Measurements from ENCODE around the gene EPHA4. TPM values are rescaled to one million over a fixed set of nuclear protein-coding genes. Genes with fewer than 3 reads are reported as not detected.

Gene EPHA4
- total RNA-seq, 1 donor from 2014 or later = 9.0 TPM

DNA sequence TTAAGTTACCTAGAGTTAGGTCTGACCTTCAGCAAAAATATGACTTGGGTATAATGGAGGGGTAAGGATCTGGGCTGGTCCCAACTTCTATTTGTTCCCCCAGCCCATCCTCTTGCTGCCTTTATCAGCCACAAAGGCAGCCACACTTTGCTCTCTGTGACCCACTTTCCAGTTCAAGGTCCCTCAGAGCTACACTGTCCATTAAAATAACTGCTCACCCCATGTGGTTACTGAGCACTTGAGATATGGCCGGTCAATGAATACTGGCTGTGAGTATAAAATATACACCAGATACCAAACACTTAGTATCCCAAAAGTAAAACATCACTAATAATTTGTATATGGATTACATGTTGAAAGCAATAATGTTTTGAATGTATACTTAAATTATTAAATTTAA lies 67.2 kb downstream of the EPHA4 start:
- no peak for DNase-seq (ENCODE audit: low spot score)

DNA sequence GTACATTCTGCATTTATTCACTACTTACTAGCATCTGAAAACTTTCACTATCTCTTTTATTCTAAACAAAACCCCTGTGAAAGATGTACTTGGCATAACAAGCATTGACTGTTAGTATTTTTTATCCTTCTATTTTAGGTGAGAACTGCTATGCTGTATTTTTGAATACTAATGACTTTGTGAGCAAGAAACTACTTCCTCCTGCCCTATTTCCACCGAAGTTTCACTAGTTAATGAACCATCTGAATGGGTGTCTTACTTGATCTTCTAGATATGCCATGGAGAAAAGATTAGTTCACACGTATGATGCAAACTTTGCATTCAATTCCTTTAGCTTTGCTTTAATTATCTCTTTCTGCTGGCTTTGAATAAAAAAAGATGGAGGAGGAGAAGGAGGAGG lies 68.1 kb downstream of the EPHA4 start:
- no peak for DNase-seq (ENCODE audit: low spot score)

DNA sequence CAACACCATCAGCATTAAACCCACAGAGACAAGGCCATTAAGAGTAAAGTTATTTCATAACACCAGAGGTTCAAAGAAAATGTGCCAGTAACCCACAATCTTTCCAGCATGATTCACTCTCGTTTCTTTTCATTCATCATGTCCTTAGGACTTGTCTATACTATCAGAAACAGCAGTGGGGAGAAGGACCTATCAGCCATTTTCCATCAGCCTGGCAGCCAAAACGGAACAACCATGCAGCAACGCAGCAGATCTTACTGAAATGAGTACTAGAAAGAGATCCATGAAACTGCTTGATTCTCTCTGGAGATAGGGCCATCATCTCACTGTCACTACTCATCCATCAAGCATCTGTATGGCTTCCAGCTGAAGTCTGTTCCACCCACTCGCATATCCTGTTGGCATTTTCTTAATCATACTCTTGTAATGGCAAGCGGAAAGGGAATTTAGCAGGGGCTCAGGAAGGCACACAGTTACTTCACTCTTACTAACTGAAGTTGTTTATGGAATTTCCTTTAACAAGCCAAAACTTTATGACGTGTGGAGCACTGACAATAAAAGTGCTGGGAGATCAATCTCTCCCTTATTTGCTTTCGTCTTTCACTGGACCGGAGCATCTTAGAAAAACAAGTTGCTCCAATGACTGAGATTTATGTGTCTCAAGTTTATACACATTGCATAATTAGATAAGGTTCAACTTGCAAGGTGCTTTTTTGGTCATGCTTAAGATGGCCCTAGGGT lies 69.7 kb downstream of the EPHA4 start:
- no peak for DNase-seq (ENCODE audit: low spot score)

DNA sequence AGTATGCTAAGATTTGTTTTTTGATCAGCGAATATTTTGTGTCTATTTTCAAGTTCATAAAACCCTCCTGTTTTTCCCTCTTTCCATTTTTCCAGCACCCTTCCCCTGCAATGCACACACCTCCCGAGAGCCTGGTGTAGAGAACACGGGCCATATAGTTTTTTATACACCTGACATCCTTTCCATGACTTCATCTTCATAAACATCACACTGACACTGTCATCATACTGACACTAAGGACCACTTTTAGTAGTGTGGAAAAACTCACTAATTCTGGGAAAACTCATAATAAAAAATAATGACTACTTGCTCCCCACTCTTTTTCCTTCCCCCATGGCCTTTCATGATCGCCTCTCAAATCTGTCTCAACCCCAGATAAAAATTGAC lies 70.2 kb downstream of the EPHA4 start:
- DNase-seq (ENCODE audit: low spot score) = no peak

DNA sequence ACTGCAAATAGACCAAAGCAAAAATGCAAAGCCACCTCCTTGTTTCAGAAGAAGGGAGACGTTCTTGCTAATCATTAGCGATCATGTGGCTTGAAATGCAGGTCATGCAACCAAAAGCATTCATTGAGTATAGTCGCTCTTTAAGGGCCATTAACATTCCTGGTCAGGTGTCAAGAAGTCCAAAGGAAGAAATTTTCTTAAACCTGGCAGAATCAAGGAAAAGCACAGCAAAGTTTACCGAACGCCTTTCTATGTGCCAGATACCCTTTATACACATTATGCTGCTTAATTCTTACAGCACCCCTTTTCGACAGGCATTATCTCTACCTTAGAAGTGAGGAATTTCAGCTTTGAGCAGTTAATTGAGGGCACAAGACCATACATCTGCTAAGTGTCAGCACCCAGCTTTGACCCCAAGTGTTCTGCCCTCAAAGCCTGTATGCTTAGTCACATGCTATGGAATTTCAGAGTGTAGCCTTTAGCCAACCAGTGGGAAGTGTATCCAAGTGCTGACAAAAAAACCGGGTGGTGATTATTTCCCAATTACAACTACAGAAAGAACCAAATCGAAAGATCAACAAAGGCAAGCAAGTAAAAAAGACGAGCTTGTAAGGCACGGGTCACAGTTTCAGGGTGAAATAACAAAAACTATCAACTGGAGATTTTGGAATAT lies 70.8 kb downstream of the EPHA4 start:
- DNase-seq (ENCODE audit: low spot score) = no peak

DNA sequence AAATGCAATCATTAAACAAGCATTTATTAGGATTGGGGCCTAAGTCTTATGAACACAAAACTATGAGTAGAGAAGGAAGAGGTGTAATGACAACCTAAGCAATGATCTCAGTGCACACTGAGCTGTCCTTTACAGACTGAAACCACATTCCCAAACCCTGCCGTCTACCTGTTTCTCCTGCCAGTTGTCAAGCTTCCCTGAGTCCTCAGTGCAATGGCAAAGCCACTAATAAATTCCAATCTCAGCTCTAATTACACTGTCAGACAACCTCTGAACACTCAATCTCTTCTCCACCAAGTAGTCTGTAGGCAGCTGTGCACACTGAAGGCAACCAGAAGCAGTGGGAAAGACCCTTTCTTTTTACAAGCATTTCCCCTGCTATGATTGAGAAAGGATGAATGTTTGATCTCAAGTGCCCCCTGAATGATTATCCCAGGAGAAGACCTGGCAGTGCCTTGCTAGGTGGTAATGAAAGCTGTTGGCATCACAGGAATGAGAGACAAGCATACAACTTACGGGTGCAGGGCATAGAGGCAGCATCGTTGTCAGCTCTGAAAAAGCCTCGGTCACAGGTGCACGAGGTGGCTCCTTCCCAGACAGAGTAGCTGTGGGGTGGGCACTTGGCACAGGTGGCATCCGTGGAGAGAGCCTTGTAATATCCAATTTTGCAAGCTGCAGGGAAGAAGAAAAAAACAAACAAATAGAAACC lies 71.4 kb downstream of the EPHA4 start:
- no peak for DNase-seq (ENCODE audit: low spot score)

DNA sequence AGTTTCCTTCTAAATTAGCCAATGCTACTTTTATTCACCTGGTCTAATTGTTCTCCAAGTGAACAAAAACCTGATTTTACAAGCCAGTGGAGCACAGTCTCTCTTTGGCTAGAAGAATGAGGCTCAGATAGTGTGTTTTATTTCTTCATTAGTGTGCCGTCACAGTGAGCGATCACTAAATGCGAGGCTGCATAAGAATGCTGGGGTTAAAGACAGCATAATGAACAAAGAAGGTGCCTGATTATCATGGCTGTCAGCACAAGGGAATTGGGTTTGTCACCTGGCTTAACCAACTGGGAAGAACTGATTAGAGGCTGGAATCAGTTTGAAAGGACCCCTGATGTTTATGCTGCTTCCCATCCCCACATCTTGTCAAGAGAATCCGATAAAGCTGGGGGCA lies 76.4 kb downstream of the EPHA4 start:
- no peak for DNase-seq (ENCODE audit: low spot score)

DNA sequence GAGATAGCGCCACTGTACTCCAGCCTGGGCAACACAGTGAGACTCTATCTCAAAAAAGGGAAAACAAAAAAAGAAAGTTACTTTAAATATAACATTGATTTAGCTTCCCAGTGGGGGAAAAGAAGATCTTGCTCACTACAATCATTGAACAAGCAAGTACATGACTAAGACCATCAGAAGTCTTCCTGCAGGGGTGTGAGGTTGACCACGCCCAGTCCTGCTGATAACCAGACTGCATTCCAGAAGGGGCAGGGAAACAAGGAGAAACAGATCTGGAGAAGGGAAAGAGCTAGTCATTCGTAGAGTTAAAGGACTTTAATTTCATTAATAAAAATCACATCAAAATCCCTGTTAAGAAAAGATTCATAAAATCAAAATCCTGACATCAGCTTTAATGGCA lies 77.5 kb downstream of the EPHA4 start:
- DNase-seq (ENCODE audit: low spot score) = no peak

DNA sequence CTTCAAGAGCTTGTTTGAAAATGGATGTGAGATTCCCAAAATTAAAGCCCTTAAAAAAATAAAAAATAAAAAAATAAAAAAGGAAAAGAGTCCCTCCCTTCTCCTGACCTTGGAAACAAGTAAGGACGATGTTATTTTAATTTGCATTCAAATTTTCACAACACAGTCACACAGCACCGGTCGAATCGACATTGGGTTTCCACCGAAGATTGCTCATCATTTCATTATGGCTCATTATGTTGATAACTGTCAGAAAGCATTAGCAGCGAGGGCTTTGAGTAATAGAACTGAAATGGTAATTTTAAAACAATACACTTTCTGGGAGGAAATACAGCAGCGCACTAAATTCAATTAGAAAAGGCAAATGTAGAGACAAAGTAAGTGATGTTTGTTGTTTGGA lies 78.7 kb downstream of the EPHA4 start:
- no peak for DNase-seq (ENCODE audit: low spot score)

DNA sequence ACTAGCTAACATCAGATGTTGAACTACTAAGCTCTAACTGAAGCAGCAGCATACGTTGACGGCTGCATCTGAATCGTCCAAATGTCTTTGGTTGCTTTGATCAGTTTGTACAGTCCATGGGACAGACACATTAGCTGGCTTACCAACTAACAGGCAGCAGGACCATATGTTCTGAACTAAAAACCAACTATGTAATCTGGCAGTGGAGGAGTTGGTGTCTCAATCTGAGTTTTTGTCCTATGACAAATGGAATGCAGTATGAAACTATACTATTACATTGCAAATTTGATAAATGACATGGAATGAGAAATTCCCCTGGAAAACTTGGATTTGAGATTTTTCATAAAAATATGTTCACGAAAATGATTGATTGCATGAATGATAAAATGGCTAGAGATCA lies 79.5 kb downstream of the EPHA4 start:
- DNase-seq (ENCODE audit: low spot score) = no peak

DNA sequence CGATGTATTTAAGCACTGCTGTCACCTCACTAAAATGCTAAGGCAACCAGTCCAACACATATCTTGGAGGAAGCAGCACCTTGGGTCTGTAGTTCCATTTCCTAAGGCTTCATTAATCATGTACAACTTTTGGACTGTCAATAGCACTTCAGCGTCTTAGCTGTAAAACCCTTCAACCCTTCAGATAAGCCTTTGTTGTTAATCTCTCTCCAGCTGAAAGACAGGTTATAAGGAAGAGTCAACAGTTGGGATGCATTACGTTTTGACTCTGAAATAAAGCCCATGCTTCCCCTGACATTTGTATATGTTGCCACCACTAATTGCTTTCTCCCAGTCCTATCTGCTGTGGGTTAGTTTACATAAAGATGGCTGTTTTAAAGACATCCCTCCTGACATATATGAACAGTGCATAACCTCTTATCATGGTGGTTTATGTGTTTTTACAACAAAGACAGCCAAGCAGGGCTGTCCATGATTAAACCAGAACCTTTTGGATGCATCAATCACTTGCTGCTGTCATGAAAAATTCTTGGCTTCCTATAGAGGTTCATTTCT lies 81.5 kb downstream of the EPHA4 start:
- DNase-seq (ENCODE audit: low spot score) = no peak

DNA sequence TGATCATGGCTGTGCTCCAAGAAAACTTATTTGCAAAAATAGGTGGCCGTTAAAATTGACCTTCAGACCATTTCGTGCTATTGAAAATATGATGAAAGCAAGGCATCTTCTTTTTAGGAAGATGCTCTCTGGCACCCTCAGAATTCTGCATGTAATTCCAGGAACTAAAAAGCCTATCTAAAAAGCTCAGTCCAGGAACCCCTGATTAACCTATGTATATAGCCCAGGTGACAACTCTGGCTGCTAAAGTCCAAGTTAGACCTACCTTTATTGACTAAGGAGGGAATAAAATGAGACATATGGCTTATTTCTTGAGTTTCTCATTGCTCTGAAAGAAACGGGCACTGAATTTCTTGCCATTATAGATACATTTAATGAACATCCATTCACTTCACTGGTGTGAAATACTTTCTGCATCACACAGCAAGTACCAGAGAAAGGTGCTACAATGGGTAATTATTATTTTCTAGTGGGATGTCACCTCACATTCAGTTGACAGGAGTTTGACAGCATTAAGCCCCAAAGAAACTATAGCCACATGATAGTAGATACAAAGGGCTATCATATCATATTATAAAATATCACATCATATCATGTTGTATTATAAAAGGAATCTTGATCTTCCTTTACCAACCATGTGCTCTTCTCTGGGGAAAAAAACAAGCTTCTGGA lies 83.8 kb downstream of the EPHA4 start:
- no peak for DNase-seq (ENCODE audit: low spot score)

DNA sequence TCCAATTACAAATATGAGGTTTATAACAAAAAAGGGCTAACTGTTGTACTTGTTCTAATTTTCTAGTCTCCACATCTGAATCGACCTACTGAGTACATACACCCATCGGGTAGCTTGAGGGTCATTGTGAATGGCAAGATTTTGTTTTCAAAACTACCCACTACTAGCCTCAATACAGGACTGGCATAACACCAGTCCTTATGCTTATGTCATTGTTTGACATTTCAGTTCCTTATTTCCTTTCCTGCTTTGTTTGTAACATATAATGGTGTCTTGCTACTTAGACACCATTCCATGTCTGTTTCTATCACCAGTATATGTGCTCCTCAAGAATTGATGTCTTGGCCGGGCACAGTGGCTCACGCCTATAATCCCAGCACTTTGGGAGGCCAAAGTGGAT lies 86.0 kb downstream of the EPHA4 start:
- no peak for DNase-seq (ENCODE audit: low spot score)

DNA sequence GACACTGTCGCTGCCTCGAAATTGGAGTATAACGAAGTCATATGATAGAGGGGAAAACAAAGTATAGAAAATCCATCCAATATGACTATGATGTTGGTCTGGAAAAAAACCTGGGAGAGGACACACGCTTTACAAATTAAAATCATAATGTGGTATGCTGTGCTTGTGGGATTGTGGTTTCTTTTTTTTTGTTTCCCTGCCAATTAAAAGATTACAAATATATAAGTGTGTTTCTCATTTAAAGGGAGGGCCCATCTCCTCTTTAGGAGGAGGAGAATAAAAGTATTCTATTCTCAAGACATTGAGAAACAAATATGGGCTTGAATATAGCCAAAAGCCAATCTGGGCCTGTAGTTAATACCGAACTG lies 86.6 kb downstream of the EPHA4 start:
- DNase-seq (ENCODE audit: low spot score) = no peak

DNA sequence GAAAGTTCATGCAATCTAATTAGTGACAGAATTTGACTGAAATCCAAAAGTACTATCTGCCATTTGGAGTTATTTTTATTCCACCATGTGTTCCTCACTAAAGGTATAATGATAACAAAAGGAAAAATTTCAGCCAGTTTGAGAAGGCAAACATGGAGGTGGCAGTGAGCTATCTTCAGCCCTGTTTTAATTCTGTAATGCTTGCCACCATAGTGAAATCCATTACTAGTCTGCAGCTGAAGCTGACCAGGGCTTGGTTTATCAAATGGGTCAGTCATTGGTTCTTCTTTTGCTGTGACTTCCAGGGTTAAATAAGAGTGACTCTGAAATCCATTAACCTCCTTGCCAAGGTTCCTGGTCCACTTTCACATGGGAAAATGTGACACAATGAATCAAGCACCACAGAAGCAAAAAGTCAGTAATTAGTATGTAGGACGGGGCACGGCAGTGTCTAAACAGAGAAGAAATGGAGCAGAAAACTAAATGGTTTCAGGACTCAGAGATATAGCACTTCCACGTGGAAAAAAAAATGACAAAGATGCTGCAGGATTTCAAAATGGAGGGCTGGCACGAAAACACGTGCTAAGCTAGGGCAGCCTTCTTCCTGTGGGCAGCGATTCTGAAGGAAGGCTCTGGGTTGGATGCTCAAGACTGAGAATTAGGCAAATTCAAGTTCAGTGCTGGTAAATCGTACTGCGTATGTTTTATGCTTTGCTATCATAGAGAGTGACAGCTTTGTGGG lies 87.2 kb downstream of the EPHA4 start:
- DNase-seq (ENCODE audit: low spot score) = no peak

DNA sequence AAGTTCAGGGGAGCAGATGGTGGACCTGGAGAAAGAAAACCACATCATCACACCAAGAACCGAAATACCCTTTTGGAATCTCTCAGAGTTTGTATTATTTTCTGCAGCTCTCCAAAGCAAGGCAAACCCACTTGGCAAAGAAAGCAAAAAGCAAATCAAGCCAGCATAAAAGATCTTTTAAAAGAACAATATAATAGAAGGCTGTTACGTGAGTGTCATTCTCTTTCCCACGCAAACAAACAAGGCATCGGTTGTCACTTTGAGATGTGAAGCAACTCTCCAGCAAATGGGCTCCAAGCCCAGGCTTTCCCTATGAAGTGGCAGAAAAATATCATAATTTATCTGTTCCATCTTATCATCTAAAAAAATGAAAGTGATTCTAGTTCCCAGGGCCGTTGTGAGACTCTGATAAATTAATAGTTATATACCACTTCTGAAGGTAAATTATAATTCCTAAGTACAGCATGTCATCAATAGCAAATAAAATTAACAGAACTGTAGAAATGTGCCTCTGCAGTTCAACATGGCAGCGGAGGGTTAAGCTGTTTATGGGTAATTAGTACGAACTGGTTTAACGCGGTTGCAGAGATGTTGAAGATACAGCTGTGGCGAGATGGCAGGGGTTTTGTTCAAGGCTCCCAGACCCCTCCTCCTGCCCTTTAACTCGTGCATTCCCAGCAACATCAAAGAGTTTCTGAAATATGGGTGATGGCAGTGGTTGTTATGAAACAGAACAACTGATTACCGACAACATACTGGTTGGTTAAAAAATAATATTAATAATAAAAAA lies 89.2 kb downstream of the EPHA4 start:
- DNase-seq (ENCODE audit: low spot score) = no peak

DNA sequence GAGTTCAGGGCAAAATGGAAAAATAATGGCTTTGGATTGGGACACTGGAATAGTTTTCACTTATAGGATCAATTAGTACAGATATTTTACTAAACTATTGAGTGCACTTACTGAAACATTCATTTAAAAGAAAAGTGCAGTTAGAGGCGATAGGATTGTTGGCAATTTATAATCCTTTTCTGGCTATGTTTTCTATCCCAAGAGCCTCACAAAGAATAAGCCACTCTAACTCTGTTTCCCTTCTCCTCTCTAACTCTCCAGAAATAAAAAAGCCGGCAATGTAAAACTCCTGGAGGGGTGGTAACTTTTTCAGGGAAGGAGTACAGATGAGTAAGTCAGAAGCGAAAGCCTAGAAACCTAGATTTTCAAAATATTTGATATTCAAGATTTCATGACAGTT lies 91.3 kb downstream of the EPHA4 start:
- DNase-seq (ENCODE audit: low spot score) = no peak

DNA sequence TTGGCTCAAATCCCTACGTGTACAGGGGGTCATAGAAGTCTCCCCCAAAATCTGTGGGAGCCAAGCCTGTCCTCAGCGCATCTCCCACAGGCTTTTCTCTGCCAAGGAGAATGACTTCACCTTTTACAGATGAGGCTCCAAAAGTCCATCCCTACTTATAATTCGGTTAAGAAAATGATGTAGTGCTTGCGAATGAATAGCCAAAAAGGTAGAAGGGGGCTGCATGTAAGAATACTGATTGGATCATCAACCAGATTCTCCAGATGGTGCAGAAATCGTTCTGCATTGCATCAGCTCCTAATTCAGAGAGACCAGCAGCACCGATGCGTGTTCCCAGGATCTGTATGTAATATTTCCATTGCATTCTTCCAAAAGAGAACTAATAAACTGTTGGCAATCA lies 91.9 kb downstream of the EPHA4 start:
- DNase-seq (ENCODE audit: low spot score) = no peak

DNA sequence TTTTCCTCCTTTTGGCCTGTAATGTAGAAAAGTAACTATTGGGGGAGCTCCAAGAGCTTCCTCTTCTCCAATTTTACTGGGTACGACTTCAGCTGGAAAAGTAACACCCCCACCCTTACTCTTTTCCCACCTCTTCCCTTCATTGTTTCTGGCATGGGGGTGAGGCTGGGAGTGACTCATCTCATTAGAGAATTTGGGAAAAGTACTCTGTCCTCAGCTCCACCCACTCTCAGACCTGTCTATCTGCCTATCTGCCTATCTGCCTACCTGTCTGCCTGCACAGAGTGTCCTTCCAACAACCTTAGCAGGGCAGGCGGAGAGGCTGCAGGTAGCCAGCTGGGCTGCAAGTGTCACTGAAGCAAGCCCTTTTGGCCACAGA lies 93.6 kb downstream of the EPHA4 start:
- DNase-seq (ENCODE audit: low spot score) = no peak

DNA sequence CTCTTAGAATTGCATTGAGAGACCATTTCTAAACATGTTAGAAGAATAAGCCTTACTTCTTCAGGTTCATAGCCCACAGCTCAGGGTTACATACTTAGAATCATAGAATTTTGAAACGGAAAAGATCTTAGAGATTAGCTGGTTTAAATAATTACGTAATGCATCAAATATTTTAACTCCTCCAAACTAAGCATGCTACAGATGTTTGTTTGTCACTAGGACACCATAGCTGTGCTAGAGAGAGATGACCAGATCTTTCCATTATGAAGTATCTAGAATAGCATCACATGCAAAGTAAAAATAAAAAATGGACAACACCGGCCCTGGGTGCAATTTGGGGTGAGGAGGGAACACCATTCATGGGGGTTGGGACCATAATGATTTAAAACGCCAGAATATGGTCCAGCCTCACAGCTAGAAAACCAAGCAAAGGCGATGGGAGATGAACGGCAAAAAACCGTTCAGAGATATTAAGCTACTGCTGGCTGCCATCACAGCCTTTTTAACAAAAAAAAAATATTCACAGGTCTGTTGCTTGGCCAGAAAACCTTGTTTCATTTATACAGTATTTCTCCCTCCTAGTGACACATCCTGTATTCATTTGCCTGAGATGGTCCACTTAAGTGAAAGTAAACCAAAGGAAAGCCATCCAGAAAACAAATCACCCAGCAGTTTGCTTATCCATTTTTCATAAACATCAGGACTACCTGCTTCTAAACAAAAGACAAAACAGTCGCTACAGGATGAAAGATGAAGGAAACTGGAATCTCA lies 94.2 kb downstream of the EPHA4 start:
- DNase-seq (ENCODE audit: low spot score) = no peak

Data from mucosa of gallbladder (tissue), 1 donor.